Smooth muscle cell (in vitro differentiated cells): Measurements from ENCODE around the gene AKR7A2. TPM values are rescaled to one million over a fixed set of nuclear protein-coding genes. Genes with fewer than 3 reads are reported as not detected.

ENCODE experiments used
- DNase-seq: peaks from one replicate; lab custom pipeline; 2025; ENCODE audit not compliant: unreplicated experiment; lab: John Stamatoyannopoulos, UW
- H2AFZ ChIP-seq: fragments of 200-600 bp; sonication (generic); 2 replicates; pipeline ENCODE4 v1.6.0; 2016; ENCODE audit warnings: antibody characterized with exemption, low read depth, mild to moderate bottlenecking
- H3F3A ChIP-seq: fragments of 200-600 bp; sonication (generic); 2 replicates; pipeline ENCODE4 v1.6.0; 2017; ENCODE audit warnings: antibody characterized with exemption, low read depth
- H3K27ac ChIP-seq: fragments of 200-600 bp; sonication (generic); 2 replicates; pipeline ENCODE4 v1.5.1; 2016; ENCODE audit warnings: low read depth, mild to moderate bottlenecking
- H3K27me3 ChIP-seq: fragments of 200-600 bp; sonication (generic); 2 replicates; pipeline ENCODE4 v1.6.1; 2016; ENCODE audit warnings: low read depth, mild to moderate bottlenecking
- H3K36me3 ChIP-seq: fragments of 200-600 bp; sonication (generic); 2 replicates; pipeline ENCODE4 v1.5.1; 2016; ENCODE audit warnings: low read depth
- H3K4me1 ChIP-seq: fragments of 200-600 bp; sonication (generic); 2 replicates; pipeline ENCODE4 v1.5.1; 2016; ENCODE audit warnings: low read depth
- H3K4me2 ChIP-seq: fragments of 200-600 bp; sonication (generic); 2 replicates; pipeline ENCODE4 v1.6.0; 2016; ENCODE audit warnings: mild to moderate bottlenecking
- H3K4me3 ChIP-seq: fragments of 200-600 bp; sonication (generic); 2 replicates; pipeline ENCODE4 v1.5.1; 2016; ENCODE audit warnings: mild to moderate bottlenecking
- H3K79me2 ChIP-seq: fragments of 200-600 bp; sonication (generic); 2 replicates; pipeline ENCODE4 v1.6.0; 2016; ENCODE audit warnings: low read depth, mild to moderate bottlenecking
- H3K9ac ChIP-seq: fragments of 200-600 bp; sonication (generic); 2 replicates; pipeline ENCODE4 v1.6.0; 2016; ENCODE audit warnings: low read depth
- H3K9me3 ChIP-seq: fragments of 200-600 bp; sonication (generic); replicated peaks from 2 replicates; pipeline ENCODE4 v1.5.1; 2016; ENCODE audit warnings: low read depth
- H4K20me1 ChIP-seq: fragments of 200-600 bp; sonication (generic); 2 replicates; pipeline ENCODE4 v1.6.0; 2016; ENCODE audit warnings: low read depth
- WGBS: methylation state at CpG from one replicate; pipeline ENCODE4 v1.1.7; 2016; ENCODE audit warnings: low lambda C conversion rate; 5-methylcytosine and 5-hydroxymethylcytosine counted together
- polyA plus RNA-seq: library from polyadenylated mRNA; unstranded; fragments of >200 nt; fragmentation: Nextera tagmentation; extraction: Ambion mirVana; gene quantifications from 2 replicates; pipeline ENCODE4 v1.2.1, GENCODE V29; 2016
- total RNA-seq: library from RNA; depleted of rRNA; stranded (reverse); fragments of >200 nt; gene quantifications from 2 replicates; pipeline ENCODE4 v1.2.3, GENCODE V29; 2014
- TF ChIP-seq, protein P1 (sequence below): fragments of 200-600 bp; sonication (generic); IDR thresholded peaks from 2 replicates; pipeline ENCODE4 v1.5.1; 2017; ENCODE audit warnings: borderline replicate concordance, mild to moderate bottlenecking, antibody characterized with exemption; ENCODE audit not compliant: insufficient read depth, poor library complexity, severe bottlenecking

The AKR7A2 gene
- total and polyA plus RNA-seq, 2 experiments from 2014 or later: 67.5 to 86.4 TPM

DNA sequence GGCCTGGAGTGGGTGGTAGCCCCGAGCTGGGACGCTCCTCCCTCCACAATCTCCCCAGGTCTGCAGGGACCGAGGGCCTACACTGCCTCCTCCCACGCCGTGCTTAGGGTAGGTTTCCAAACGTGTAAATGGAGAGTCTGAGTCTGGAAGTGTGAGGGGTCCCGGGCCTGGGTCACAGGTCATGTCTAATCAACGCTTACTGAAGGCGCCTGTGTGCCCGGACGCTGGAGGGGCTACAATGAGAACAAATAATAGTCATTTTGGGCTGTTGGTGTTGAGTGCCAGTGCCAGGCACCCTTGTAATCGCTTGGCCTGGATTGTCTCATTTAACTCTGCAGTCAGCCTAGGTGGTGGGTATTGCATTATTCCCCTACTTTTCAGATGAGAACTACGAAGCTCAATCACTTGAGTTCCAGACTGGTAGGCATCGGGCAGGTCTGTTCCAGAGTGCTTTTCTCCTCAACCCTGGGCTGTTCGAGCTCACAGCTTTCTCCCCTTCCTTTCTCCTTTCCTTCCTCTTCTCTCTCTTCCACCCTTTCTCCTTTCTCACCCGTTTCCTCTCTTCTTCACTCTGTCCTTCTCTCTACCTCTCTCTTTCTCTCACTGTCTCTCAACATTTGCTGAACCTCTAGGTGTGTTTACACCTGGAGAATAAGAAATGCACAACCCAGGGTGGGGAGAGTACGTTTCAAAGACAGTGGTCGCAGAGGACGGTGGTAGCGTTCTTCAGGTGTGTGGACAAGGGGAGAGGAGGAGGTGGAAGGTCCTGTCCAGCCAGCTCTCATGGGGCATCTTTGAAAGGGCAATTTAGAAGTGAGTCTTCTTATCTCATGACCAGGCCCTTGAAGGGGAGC is 1.1 kb upstream of the AKR7A2 start:
- H3F3A ChIP-seq: no peaks in the 10 kb centered on the region
- peaks cover 37% of the 10 kb centered on the region for H4K20me1 ChIP-seq
- H3K9ac ChIP-seq: peak overlapping the region; percentile 96
- peak overlapping the region; percentile 97 for H3K4me2 ChIP-seq
- 54% methylated on average over 20 of the region's 20 CpGs for WGBS
- H3K79me2 ChIP-seq: peaks cover 4% of the 10 kb centered on the region
- H3K9me3 ChIP-seq: no peaks in the 10 kb centered on the region
- H3K27me3 ChIP-seq: no peaks in the 10 kb centered on the region
- TF ChIP-seq, protein P1, sequence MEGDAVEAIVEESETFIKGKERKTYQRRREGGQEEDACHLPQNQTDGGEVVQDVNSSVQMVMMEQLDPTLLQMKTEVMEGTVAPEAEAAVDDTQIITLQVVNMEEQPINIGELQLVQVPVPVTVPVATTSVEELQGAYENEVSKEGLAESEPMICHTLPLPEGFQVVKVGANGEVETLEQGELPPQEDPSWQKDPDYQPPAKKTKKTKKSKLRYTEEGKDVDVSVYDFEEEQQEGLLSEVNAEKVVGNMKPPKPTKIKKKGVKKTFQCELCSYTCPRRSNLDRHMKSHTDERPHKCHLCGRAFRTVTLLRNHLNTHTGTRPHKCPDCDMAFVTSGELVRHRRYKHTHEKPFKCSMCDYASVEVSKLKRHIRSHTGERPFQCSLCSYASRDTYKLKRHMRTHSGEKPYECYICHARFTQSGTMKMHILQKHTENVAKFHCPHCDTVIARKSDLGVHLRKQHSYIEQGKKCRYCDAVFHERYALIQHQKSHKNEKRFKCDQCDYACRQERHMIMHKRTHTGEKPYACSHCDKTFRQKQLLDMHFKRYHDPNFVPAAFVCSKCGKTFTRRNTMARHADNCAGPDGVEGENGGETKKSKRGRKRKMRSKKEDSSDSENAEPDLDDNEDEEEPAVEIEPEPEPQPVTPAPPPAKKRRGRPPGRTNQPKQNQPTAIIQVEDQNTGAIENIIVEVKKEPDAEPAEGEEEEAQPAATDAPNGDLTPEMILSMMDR: no peak
- peak overlapping the region; percentile 93 for H3K27ac ChIP-seq
- peak overlapping the region; percentile 56 for H2AFZ ChIP-seq
- no peak for DNase-seq
- no peaks in the 10 kb centered on the region for H3K36me3 ChIP-seq
- peak overlapping the region; percentile 94 for H3K4me3 ChIP-seq
- H3K4me1 ChIP-seq: peaks cover 3% of the 10 kb centered on the region

- H3K27me3 ChIP-seq: no peaks in the 10 kb centered on the region
- TF ChIP-seq, protein P1: no peak
- H3K79me2 ChIP-seq: peaks cover 4% of the 10 kb centered on the region
- H3F3A ChIP-seq: no peaks in the 10 kb centered on the region
- H3K9ac ChIP-seq: peak overlapping the region; percentile 84
- H2AFZ ChIP-seq: peak overlapping the region; percentile 62
- H3K9me3 ChIP-seq: no peaks in the 10 kb centered on the region
- peak overlapping the region; percentile 35 for H3K27ac ChIP-seq
- peak overlapping the region; percentile 94 for H3K4me3 ChIP-seq
- peaks cover 3% of the 10 kb centered on the region for H3K4me1 ChIP-seq
- no peak for DNase-seq
- H4K20me1 ChIP-seq: peaks cover 28% of the 10 kb centered on the region
- under 1% methylated on average over 29 of the region's 29 CpGs for WGBS
- peak overlapping the region; percentile 97 for H3K4me2 ChIP-seq
- no peaks in the 10 kb centered on the region for H3K36me3 ChIP-seq
Observed at GRCh38 chr1:19311503-19311930, 427 bp downstream of the AKR7A2 start.

GRCh38 chr1:19310720-19311502 is 1.0 kb downstream of the AKR7A2 start:
- Histone ChIP-seq H3K4me1 (peaks cover 3% of the 10 kb centered on the region), H3K27me3 (no peaks in the 10 kb centered on the region), H3K27ac (peak overlapping the region; percentile 35), H3F3A (no peaks in the 10 kb centered on the region), H2AFZ (no peak overlapping the region), H3K9me3 (no peaks in the 10 kb centered on the region), H3K79me2 (peaks cover 4% of the 10 kb centered on the region), H3K9ac (peak overlapping the region; percentile 84), H3K4me3 (peak overlapping the region; percentile 94), H3K36me3 (no peaks in the 10 kb centered on the region), H4K20me1 (peaks cover 28% of the 10 kb centered on the region), H3K4me2 (peak overlapping the region; percentile 97)
- TF ChIP-seq, protein P1: no peak
- WGBS: 56% methylated on average over 13 of the region's 13 CpGs
- no peak for DNase-seq
